Activated CD8-positive, alpha-beta T cell treated with anti-CD3 and anti-CD28 coated beads for 36 hours (primary cell): ENCODE results near the gene OR1B1. TPM values are rescaled to one million over a fixed set of nuclear protein-coding genes. Genes with fewer than 3 reads are reported as not detected.
A peak's percentile ranks its signal among the peaks of the same experiment; 100 is the strongest.

Source experiments
- ATAC-seq: fragments of 200-7000 bp; cut with Tn5 transposase; one replicate; pipeline ENCODE4 v1.10.0; 2021; ENCODE audit warnings: mild to moderate bottlenecking, moderate library complexity
- CTCF ChIA-PET: fragments of 350-600 bp; sonication (Branson Sonifier 250); formaldehyde crosslinking; loops from one replicate; lab custom pipeline; 2021; ENCODE audit warnings: antibody characterized with exemption; lab: Charles Lee
- POLR2A ChIA-PET: fragments of 350-600 bp; sonication (Branson Sonifier 250); formaldehyde crosslinking; loops from one replicate; lab custom pipeline; 2021; ENCODE audit warnings: antibody characterized with exemption; lab: Charles Lee
- DNase-seq: peaks from one replicate; pipeline ENCODE4 v3.0.0-alpha.2; 2020
- H3K27ac Mint-ChIP-seq: one replicate; pipeline ENCODE4 v1.8.0; 2021; ENCODE audit warnings: mild to moderate bottlenecking, mixed read lengths
- H3K27me3 Mint-ChIP-seq: one replicate; pipeline ENCODE4 v1.8.0; 2021; ENCODE audit warnings: mixed read lengths
- H3K36me3 Mint-ChIP-seq: one replicate; pipeline ENCODE4 v1.8.0; 2021; ENCODE audit warnings: low read depth, mixed read lengths
- H3K4me1 Mint-ChIP-seq: one replicate; pipeline ENCODE4 v1.8.0; 2021; ENCODE audit warnings: low read depth, mixed read lengths
- H3K4me3 Mint-ChIP-seq: one replicate; pipeline ENCODE4 v1.8.0; 2021; ENCODE audit warnings: mild to moderate bottlenecking, moderate library complexity, mixed read lengths
- H3K9me3 Mint-ChIP-seq: one replicate; pipeline ENCODE4 v1.8.0; 2021; ENCODE audit warnings: mixed read lengths
- CTCF ChIP-seq: fragments of 200-600 bp; IDR thresholded peaks from one replicate; pipeline ENCODE4 v1.8.0; 2022; ENCODE audit warnings: antibody characterized with exemption, mild to moderate bottlenecking
- intact Hi-C: fragments of 100-400 bp; cut with micrococcal nuclease; formaldehyde crosslinking; loops from one replicate; pipeline ENCODE4 v1.10.0; 2022
- total RNA-seq, 2 experiments: library from RNA; stranded (reverse); gene quantifications; one replicate each; pipeline ENCODE4 v1.2.3, GENCODE V29; 2021

The OR1B1 gene
- total RNA-seq, 2 experiments from 2014 or later: not detected

DNA sequence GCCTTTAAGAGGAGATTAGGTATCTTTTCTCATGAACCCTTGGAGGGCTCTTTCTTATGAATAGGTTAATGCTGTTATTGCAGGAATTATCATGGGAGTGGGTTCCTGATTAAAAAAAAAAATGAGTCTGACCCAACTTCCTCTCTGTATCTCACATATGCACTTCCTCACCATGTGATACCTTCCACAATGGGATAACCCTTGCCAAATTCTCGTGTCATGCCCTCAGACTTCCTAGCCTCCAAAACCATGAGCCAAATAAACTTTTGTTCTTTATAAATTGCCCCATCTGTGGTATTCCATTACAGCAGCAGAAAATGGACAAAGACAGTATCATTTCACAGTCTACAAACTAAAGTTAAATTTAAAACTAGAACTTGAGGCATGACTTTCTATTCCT lies 1.0 kb downstream of the OR1B1 start:
- ATAC-seq: no peak
- ChIA-PET CTCF (no interaction called here), POLR2A (no interaction called here)
- Mint-ChIP-seq H3K4me1 (no peaks in the 10 kb centered on the region), H3K27me3 (peaks cover 6% of the 10 kb centered on the region), H3K9me3 (no peaks in the 10 kb centered on the region), H3K27ac (no peak overlapping the region), H3K4me3 (no peak overlapping the region), H3K36me3 (no peaks in the 10 kb centered on the region)
- DNase-seq: no peak
- TF ChIP-seq CTCF: no peak
- intact Hi-C loops: no loop called here

GRCh38 chr9:122642226-122642625 lies 15.2 kb downstream of the OR1B1 start:
- Mint-ChIP-seq H3K27ac (no peak overlapping the region), H3K4me3 (no peak overlapping the region), H3K4me1 (no peaks in the 10 kb centered on the region), H3K36me3 (no peaks in the 10 kb centered on the region), H3K9me3 (peaks cover 8% of the 10 kb centered on the region), H3K27me3 (peaks cover 7% of the 10 kb centered on the region)
- ATAC-seq: no peak
- POLR2A ChIA-PET: no interaction called here
- intact Hi-C loops: no loop called here
- CTCF ChIA-PET: no interaction called here
- peak; percentile 5 for DNase-seq
- no peak for TF ChIP-seq CTCF

DNA sequence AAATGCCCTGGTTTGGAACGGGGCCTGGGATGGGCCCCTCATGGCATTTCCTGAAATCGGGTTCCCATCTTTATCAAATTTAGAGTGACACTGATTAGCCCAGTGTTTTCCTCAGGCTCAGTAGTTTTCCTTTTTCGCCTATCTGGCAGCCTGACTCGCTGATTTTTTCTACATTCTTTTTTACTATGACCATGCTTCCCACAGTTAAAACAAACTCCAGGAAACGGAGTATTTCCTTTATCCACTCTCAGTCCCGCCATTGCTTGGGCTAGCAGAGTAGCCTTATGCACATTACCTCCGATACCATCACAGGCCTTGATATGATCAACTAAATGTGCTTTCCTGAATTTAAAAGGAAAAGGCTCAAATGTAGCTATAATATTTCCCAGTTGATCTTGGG lies 37.4 kb downstream of the OR1B1 start:
- intact Hi-C loops: no loop called here
- ChIA-PET POLR2A (no interaction called here), CTCF (no interaction called here)
- no peak overlapping the region for H3K27ac Mint-ChIP-seq
- H3K9me3 Mint-ChIP-seq: no peaks in the 10 kb centered on the region
- H3K4me1 Mint-ChIP-seq: no peaks in the 10 kb centered on the region
- ATAC-seq (no peak), DNase-seq (no peak)
- TF ChIP-seq CTCF: no peak
- peaks cover 4% of the 10 kb centered on the region for H3K27me3 Mint-ChIP-seq
- no peak overlapping the region for H3K4me3 Mint-ChIP-seq
- no peaks in the 10 kb centered on the region for H3K36me3 Mint-ChIP-seq

GRCh38 chr9:122614362-122614761 lies 43.1 kb downstream of the OR1B1 start, which contains the start of gene OR1Q1:
Gene OR1Q1, plus strand, starts transcription at chr9:122614738. Its CDS starts 0 bp downstream, at chr9:122614738.
- no peaks in the 10 kb centered on the region for H3K4me1 Mint-ChIP-seq
- H3K36me3 Mint-ChIP-seq: no peaks in the 10 kb centered on the region
- ATAC-seq (no peak), DNase-seq (no peak)
- no peak within 1 kb of the TSS for H3K4me3 Mint-ChIP-seq
- ChIA-PET CTCF (no interaction called here), POLR2A (no interaction called here)
- no peak for TF ChIP-seq CTCF
- H3K27me3 Mint-ChIP-seq: no peaks in the 10 kb centered on the region
- no peak within 1 kb of the TSS for H3K27ac Mint-ChIP-seq
- H3K9me3 Mint-ChIP-seq: no peaks in the 10 kb centered on the region
- intact Hi-C loops: no loop called here

DNA sequence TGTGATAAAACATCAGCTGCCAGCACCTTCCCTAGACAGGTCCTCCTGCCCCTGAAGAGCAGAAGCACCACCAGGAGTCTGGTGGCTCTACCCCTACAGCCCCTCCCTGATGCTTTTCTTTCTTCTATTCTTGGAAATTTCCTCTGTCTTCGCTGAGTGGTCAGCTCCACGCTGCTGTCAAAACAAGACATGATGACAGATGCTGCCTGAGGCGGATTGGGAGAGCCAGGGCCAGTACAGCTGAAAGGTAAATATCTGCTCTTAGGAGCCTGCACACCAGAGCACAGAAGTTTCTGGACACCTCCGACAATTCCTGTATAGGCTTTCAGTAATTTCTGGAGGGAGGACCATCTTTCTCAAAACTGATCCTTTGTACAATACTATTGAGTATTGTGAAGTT lies 47.6 kb downstream of the OR1B1 start:
- no peak for TF ChIP-seq CTCF
- no peak for DNase-seq
- Mint-ChIP-seq H3K4me3 (no peak overlapping the region), H3K9me3 (no peaks in the 10 kb centered on the region), H3K27me3 (peaks cover 3% of the 10 kb centered on the region), H3K36me3 (no peaks in the 10 kb centered on the region), H3K27ac (no peak overlapping the region), H3K4me1 (no peaks in the 10 kb centered on the region)
- ChIA-PET CTCF (no interaction called here), POLR2A (no interaction called here)
- intact Hi-C loops: no loop called here
- no peak for ATAC-seq
